Measurements from ENCODE around the gene TFB1M. TPM values are rescaled to one million over a fixed set of nuclear protein-coding genes. Genes with fewer than 3 reads are reported as not detected.

TFB1M gene
- total RNA-seq, 1 donor from 2014 or later, result 24.1 TPM

DNA sequence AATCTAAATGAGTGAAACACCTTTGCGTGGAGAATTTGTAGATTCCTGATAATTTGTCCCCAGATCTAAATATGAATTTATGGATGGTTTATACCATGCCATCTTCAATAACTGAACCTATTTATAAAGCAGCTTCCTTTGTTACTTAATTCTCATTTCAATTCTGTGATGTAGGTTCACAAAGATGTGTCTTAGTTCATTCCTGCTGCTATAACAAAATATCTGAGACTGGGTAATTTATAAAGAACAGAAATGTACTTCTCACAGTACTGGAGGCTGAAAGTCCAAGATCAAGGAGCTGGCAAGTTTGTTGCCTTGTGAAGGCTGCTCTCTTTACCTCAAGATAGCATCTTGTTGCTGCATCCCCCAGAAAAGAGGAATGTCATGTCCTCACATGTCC lies 2.1 kb upstream of the TFB1M start:
- Histone ChIP-seq H3K4me2 (no peak overlapping the region), H3K9me3 (ENCODE audit: low read depth) (no peaks in the 10 kb centered on the region), H3F3A (ENCODE audit: low read depth) (peaks cover 6% of the 10 kb centered on the region), H3K9ac (no peak overlapping the region), H3K27ac (no peak overlapping the region), H3K4me1 (no peaks in the 10 kb centered on the region), H3K4me3 (no peak overlapping the region), H2AFZ (replicated peaks) (peak overlapping the region; percentile 7), H3K79me2 (ENCODE audit: low read depth) (peaks cover 28% of the 10 kb centered on the region), H4K20me1 (ENCODE audit: low read depth) (no peaks in the 10 kb centered on the region), H3K36me3 (no peaks in the 10 kb centered on the region), H3K27me3 (no peaks in the 10 kb centered on the region)
- Mint-ChIP-seq H3K4me1 (peaks cover 14% of the 10 kb centered on the region), H3K27ac (no peak overlapping the region), H3K9me3 (peaks cover 3% of the 10 kb centered on the region), H3K27me3 (ENCODE audit: insufficient read depth, low read depth) (peaks cover 5% of the 10 kb centered on the region), H3K36me3 (peaks cover 5% of the 10 kb centered on the region), H3K4me3 (peak overlapping the region; percentile 57)
- no peak for TF ChIP-seq EZH2phosphoT487 (IDR thresholded peaks at IDR 0.05)
- no peak for TF ChIP-seq EZH2 (IDR thresholded peaks at IDR 0.05)
- TF ChIP-seq, protein P1, sequence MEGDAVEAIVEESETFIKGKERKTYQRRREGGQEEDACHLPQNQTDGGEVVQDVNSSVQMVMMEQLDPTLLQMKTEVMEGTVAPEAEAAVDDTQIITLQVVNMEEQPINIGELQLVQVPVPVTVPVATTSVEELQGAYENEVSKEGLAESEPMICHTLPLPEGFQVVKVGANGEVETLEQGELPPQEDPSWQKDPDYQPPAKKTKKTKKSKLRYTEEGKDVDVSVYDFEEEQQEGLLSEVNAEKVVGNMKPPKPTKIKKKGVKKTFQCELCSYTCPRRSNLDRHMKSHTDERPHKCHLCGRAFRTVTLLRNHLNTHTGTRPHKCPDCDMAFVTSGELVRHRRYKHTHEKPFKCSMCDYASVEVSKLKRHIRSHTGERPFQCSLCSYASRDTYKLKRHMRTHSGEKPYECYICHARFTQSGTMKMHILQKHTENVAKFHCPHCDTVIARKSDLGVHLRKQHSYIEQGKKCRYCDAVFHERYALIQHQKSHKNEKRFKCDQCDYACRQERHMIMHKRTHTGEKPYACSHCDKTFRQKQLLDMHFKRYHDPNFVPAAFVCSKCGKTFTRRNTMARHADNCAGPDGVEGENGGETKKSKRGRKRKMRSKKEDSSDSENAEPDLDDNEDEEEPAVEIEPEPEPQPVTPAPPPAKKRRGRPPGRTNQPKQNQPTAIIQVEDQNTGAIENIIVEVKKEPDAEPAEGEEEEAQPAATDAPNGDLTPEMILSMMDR (IDR thresholded peaks at IDR 0.05), result no peak
- no peak for DNase-seq (ENCODE audit: low spot score)

DNA sequence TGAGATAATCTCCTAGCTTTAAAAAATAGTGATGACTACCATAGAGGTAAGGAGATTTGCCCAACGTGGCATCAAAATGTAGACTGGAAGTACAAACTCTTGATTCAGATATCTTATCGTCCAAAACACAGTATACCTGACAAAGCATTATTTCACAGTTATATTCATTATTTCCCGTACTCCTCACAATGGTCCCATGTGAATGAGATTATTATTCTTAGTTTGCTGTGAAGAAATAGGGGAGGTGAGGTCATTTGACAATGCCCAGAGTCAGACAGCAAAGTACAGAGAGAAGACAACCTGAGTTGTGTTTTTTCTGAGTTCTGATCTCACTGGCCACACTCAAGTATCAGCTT lies 1.2 kb upstream of the TFB1M start:
- H3K4me3 Mint-ChIP-seq, result peak overlapping the region; percentile 95
- Histone ChIP-seq H3K9ac (no peak overlapping the region), H2AFZ (replicated peaks) (peak overlapping the region; percentile 88), H3K4me3 (peak overlapping the region; percentile 92), H4K20me1 (ENCODE audit: low read depth) (no peaks in the 10 kb centered on the region), H3F3A (ENCODE audit: low read depth) (peaks cover 6% of the 10 kb centered on the region), H3K79me2 (ENCODE audit: low read depth) (peaks cover 36% of the 10 kb centered on the region), H3K27me3 (no peaks in the 10 kb centered on the region), H3K27ac (no peak overlapping the region), H3K36me3 (no peaks in the 10 kb centered on the region), H3K4me2 (peak overlapping the region; percentile 83), H3K4me1 (no peaks in the 10 kb centered on the region), H3K9me3 (ENCODE audit: low read depth) (no peaks in the 10 kb centered on the region)
- peaks cover 6% of the 10 kb centered on the region for H3K36me3 Mint-ChIP-seq
- no peak overlapping the region for H3K27ac Mint-ChIP-seq
- DNase-seq (ENCODE audit: low spot score), result no peak
- H3K9me3 Mint-ChIP-seq, result peaks cover 3% of the 10 kb centered on the region
- peaks cover 14% of the 10 kb centered on the region for H3K4me1 Mint-ChIP-seq
- TF ChIP-seq EZH2phosphoT487 (IDR thresholded peaks at IDR 0.05) (no peak), EZH2 (IDR thresholded peaks at IDR 0.05) (no peak)
- TF ChIP-seq, protein P1 (IDR thresholded peaks at IDR 0.05), result no peak
- H3K27me3 Mint-ChIP-seq (ENCODE audit: insufficient read depth, low read depth), result peaks cover 5% of the 10 kb centered on the region

GRCh38 chr6:155314773-155315515 lies 660 bp upstream of the TFB1M start:
- peak overlapping the region; percentile 95 for H3K4me3 Mint-ChIP-seq
- Histone ChIP-seq H3K4me3 (peak overlapping the region; percentile 92), H2AFZ (replicated peaks) (peak overlapping the region; percentile 88), H3K27ac (peak overlapping the region; percentile 29), H3K9ac (no peak overlapping the region), H3K4me2 (peak overlapping the region; percentile 83), H3K36me3 (no peaks in the 10 kb centered on the region), H4K20me1 (ENCODE audit: low read depth) (no peaks in the 10 kb centered on the region), H3K4me1 (no peaks in the 10 kb centered on the region), H3K27me3 (no peaks in the 10 kb centered on the region), H3F3A (ENCODE audit: low read depth) (peaks cover 6% of the 10 kb centered on the region), H3K79me2 (ENCODE audit: low read depth) (peaks cover 36% of the 10 kb centered on the region), H3K9me3 (ENCODE audit: low read depth) (no peaks in the 10 kb centered on the region)
- TF ChIP-seq, protein P1 (IDR thresholded peaks at IDR 0.05), result no peak
- no peak for TF ChIP-seq EZH2phosphoT487 (IDR thresholded peaks at IDR 0.05)
- TF ChIP-seq EZH2 (IDR thresholded peaks at IDR 0.05), result no peak
- no peak overlapping the region for H3K27ac Mint-ChIP-seq
- no peak for DNase-seq (ENCODE audit: low spot score)
- H3K36me3 Mint-ChIP-seq, result peaks cover 7% of the 10 kb centered on the region
- peaks cover 14% of the 10 kb centered on the region for H3K4me1 Mint-ChIP-seq
- peaks cover 3% of the 10 kb centered on the region for H3K9me3 Mint-ChIP-seq
- peaks cover 5% of the 10 kb centered on the region for H3K27me3 Mint-ChIP-seq (ENCODE audit: insufficient read depth, low read depth)
